ENCODE data around the gene FOXL1.

The FOXL1 gene

DNA sequence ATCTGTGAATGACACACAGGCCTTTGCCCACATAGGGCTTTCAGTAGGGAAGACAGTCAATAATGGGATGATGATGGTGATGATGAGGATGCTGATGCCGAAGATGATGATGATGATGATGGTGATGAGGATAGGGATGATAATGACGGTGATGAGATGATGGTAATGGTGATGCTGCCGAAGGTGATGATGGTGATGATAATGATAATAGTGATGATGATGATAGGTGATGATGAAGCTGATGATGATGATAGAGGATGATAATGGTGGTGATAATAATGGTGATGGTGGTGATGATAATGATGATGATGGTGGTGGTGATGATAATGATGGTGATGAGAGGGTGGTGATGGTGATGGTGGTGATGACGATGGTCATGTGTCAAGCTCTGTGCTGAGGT, 12.9 kb downstream of the FOXL1 start:
- Histone ChIP-seq H3K4me3 (ENCODE audit: insufficient read depth, low read depth, low read length, poor library complexity, severe bottlenecking) (no peak overlapping the region), H3K27ac (ENCODE audit: insufficient read depth, low read length, poor library complexity, severe bottlenecking) (no peak overlapping the region), H3K36me3 (ENCODE audit: control insufficient read depth, insufficient read depth, low read length) (no peaks in the 10 kb centered on the region), H3K9me3 (ENCODE audit: control insufficient read depth, low read length) (no peaks in the 10 kb centered on the region), H3K4me1 (ENCODE audit: control insufficient read depth, insufficient read depth, low read length, poor library complexity, severe bottlenecking) (no peaks in the 10 kb centered on the region), H3K27me3 (replicated peaks; ENCODE audit: control insufficient read depth, insufficient read depth, low read length, poor library complexity, severe bottlenecking) (no peaks in the 10 kb centered on the region)
- DNase-seq: no peak

DNA sequence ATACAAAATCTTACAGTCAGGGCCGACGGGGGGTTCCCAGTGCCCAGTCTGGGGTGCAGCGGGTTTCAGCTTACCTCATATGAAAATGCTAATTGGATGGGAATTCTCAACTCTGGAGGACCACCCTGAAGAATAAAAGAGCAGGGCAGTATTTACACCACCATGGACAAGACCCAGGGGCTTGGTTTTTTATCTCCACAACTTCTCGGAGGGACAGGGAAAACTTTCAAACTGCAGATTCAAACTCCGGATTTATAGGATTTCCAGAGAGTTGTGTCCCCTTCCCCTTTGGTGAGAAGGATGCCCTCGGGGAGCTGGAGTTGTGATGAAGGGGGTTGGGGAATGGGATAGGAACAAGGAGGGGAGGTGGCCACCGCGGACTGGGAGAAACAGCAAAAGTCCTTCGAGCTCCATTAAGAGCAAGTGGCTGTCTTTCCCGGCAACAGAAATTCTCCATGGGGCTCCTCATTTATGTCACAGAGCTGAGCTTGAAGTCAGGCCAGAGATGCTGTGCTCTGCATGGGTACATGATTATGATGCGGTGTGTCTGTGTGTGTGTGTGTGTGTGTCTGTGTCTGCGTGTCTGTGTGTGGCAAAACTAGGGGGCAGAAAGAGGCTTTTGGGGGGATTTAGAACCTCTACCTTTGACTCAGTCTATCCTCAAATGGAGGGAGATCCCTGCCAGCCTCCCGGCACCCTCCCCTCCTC, 15.7 kb downstream of the FOXL1 start:
- H3K4me3 ChIP-seq (ENCODE audit: insufficient read depth, low read depth, low read length, poor library complexity, severe bottlenecking): no peak overlapping the region
- H3K4me1 ChIP-seq (ENCODE audit: control insufficient read depth, insufficient read depth, low read length, poor library complexity, severe bottlenecking): no peaks in the 10 kb centered on the region
- no peak for DNase-seq
- no peaks in the 10 kb centered on the region for H3K36me3 ChIP-seq (ENCODE audit: control insufficient read depth, insufficient read depth, low read length)
- H3K27me3 ChIP-seq (replicated peaks; ENCODE audit: control insufficient read depth, insufficient read depth, low read length, poor library complexity, severe bottlenecking): no peaks in the 10 kb centered on the region
- no peaks in the 10 kb centered on the region for H3K9me3 ChIP-seq (ENCODE audit: control insufficient read depth, low read length)
- no peak overlapping the region for H3K27ac ChIP-seq (ENCODE audit: insufficient read depth, low read length, poor library complexity, severe bottlenecking)

DNA sequence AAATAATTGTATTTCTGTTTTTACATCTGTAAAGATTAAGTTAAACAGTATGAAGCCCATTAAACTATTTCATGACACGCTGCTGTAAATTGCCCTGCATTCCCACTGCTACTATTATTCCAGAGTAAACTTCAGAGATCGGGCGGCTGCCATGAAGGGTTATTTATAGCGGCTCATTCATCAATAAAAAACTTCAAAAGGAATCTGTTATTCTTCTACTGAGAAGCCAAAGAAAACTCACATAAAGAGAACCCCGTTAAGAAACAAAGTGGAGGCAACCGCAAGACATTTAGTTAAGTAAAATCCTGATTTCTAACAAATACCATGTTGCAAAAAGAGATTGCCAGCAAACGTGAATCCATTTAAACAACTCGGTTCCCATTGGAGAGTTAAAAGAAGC, 16.4 kb downstream of the FOXL1 start:
- H3K4me3 ChIP-seq (ENCODE audit: insufficient read depth, low read depth, low read length, poor library complexity, severe bottlenecking): no peak overlapping the region
- DNase-seq: no peak

DNA sequence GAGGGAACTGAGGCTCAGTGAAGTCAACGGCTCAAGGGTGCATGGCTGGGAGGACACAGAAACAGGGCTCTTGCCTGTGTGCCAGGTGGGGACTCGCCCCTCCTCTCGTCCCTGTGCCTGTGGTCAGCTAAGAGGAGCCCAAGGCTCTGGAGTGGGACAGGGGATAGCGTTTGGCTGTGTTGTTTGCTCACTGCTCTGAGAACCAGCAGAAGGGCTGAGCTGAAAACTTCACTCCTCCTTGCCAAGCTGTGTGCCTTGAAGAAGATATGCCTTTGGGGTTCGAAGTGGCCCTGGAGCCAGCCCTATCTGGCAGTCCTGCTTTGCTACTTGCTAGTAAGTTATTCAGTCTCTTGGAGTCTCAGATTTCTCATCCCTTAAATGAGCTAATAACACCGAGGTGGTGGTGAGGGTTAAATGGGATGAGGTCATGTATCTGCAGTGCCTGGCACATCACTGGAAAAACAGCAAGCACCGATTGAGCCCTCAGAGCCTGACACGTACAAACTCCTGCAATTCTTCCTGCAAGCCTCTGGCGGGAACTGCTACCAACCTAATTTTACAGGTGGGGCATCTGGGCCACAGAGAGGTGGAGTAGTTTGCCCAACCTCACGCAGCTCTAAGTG, 17.7 kb downstream of the FOXL1 start:
- Histone ChIP-seq H3K36me3 (ENCODE audit: control insufficient read depth, insufficient read depth, low read length) (no peaks in the 10 kb centered on the region), H3K4me3 (ENCODE audit: insufficient read depth, low read depth, low read length, poor library complexity, severe bottlenecking) (no peak overlapping the region), H3K27ac (ENCODE audit: insufficient read depth, low read length, poor library complexity, severe bottlenecking) (no peak overlapping the region), H3K27me3 (replicated peaks; ENCODE audit: control insufficient read depth, insufficient read depth, low read length, poor library complexity, severe bottlenecking) (no peaks in the 10 kb centered on the region), H3K9me3 (ENCODE audit: control insufficient read depth, low read length) (no peaks in the 10 kb centered on the region), H3K4me1 (ENCODE audit: control insufficient read depth, insufficient read depth, low read length, poor library complexity, severe bottlenecking) (no peaks in the 10 kb centered on the region)
- DNase-seq: no peak

More for the DNA sequence above, 16.4 kb downstream of the FOXL1 start:
- Histone ChIP-seq H3K4me1 (ENCODE audit: control insufficient read depth, insufficient read depth, low read length, poor library complexity, severe bottlenecking) (no peaks in the 10 kb centered on the region), H3K27me3 (replicated peaks; ENCODE audit: control insufficient read depth, insufficient read depth, low read length, poor library complexity, severe bottlenecking) (no peaks in the 10 kb centered on the region), H3K9me3 (ENCODE audit: control insufficient read depth, low read length) (no peaks in the 10 kb centered on the region), H3K27ac (ENCODE audit: insufficient read depth, low read length, poor library complexity, severe bottlenecking) (no peak overlapping the region), H3K36me3 (ENCODE audit: control insufficient read depth, insufficient read depth, low read length) (no peaks in the 10 kb centered on the region)

DNA sequence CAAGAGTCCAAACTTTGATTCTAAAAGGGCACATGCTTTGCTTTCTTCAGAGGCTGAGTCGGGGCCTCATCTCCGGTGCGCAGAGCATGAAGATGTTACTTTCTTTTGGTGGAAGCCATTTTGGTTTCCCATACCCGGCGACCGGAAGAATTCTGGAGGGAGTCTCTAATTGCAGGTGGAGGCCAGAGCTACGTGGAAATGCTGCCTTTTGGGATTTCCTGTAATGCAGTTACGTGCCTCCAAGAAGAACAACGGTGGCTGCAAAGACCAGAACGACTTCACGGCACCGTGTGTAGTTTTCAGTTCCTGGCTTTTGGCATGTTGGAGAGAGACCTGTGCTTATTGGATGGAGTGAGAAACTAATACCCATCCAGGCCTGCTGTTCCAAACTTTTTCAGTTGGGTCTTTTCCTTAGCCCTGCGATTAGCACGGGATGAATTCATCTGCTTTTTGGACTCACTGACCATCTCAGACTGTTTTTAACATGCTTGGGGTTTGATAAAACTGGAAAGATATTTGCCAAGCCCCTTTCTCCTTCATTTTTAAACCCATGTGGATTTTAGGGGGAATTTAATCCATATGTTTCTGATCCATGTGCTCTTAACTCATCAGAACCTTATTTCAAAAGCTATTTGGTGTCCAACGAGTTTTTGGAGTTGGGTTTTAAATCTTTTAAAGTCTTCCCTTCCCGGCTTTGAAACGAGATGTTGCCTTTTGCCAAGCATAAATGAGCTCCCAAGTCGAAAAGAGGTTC, 19.0 kb downstream of the FOXL1 start:
- H3K4me1 ChIP-seq (ENCODE audit: control insufficient read depth, insufficient read depth, low read length, poor library complexity, severe bottlenecking): no peaks in the 10 kb centered on the region
- no peak overlapping the region for H3K4me3 ChIP-seq (ENCODE audit: insufficient read depth, low read depth, low read length, poor library complexity, severe bottlenecking)
- H3K9me3 ChIP-seq (ENCODE audit: control insufficient read depth, low read length): no peaks in the 10 kb centered on the region
- H3K27ac ChIP-seq (ENCODE audit: insufficient read depth, low read length, poor library complexity, severe bottlenecking): no peak overlapping the region
- no peaks in the 10 kb centered on the region for H3K36me3 ChIP-seq (ENCODE audit: control insufficient read depth, insufficient read depth, low read length)
- DNase-seq: no peak
- H3K27me3 ChIP-seq (replicated peaks; ENCODE audit: control insufficient read depth, insufficient read depth, low read length, poor library complexity, severe bottlenecking): no peaks in the 10 kb centered on the region

DNA sequence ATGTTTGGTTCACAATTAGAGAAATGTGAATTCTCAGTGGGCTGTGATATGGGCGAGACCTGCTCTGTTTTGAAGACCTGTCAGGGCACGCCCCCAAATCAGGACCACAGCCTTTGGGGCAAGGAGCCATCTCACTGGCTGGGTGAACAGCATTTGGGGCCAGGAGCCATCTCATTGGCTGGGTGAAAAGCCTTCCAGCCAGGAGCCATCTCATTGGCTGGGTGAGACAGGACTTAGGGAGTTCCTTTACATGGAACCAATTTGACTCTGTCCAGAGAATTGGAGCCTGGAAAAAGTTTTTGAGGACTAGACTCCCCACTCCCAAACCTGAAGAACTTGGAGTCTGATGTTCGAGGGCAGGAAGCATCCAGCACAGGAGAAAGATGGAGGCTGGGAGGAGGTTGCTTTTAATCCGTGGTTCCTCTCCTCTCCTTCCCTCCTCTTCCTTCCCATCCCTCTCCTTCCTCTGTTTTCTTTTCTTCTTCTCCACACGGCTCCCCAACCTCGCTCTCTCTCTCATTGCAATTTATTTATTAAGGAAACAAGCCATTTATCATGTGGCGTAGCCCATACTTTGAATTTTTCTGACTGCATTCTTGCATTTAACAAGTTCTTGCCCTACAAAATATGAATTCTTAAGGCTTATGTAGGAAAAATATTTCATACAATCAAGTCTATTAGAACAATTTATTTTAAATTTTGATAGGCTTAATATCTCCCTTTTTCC, 19.7 kb downstream of the FOXL1 start:
- H3K9me3 ChIP-seq (ENCODE audit: control insufficient read depth, low read length): no peaks in the 10 kb centered on the region
- H3K27ac ChIP-seq (ENCODE audit: insufficient read depth, low read length, poor library complexity, severe bottlenecking): no peak overlapping the region
- H3K27me3 ChIP-seq (replicated peaks; ENCODE audit: control insufficient read depth, insufficient read depth, low read length, poor library complexity, severe bottlenecking): no peaks in the 10 kb centered on the region
- H3K36me3 ChIP-seq (ENCODE audit: control insufficient read depth, insufficient read depth, low read length): no peaks in the 10 kb centered on the region
- DNase-seq: no peak
- no peaks in the 10 kb centered on the region for H3K4me1 ChIP-seq (ENCODE audit: control insufficient read depth, insufficient read depth, low read length, poor library complexity, severe bottlenecking)
- H3K4me3 ChIP-seq (ENCODE audit: insufficient read depth, low read depth, low read length, poor library complexity, severe bottlenecking): no peak overlapping the region

DNA sequence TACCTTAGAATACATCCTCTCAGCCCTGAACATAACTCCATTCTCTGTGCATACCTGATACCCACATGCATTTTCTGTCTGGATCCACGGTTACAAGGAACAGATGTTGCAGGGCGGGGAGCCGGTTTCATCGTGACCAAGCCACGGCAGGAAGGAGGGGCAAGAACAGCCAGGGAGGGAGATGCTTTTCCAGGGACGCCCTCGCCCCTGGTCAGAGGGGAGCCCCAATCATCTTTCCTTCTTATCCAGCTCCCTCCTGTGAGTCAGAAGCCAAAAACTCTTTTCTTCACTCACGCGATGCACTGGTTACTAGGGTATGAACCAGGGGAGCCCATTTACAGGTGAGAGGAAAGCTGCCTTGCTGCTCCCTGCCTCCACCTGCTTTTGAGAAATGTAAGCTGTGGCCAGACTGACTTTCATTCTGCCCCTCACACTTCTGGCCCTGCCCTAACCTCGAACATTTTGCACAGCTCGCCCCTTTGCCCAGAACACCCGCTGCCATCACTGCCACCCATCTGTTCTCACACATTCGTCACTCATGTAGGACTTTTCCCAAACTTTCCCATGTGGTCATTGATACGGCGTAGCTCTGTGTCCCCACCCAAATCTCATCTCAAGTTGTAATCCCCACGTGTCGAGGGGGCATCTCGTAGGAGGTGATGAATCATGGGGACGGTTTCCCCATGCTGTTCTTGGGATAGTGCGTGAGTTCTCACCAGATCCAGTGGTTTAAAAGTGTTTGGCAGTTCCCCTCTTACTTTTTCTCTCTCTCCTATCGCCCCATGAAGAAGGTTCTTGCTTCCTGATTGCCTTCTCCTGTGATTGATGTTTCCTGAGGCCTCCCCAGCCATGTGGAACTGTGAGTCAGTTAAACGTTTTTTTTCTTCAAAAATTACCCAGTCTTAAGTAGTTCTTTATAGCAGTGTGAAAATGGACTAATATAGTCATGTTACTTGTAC, 20.5 kb downstream of the FOXL1 start:
- DNase-seq: no peak
- H3K4me3 ChIP-seq (ENCODE audit: insufficient read depth, low read depth, low read length, poor library complexity, severe bottlenecking): no peak overlapping the region
- no peaks in the 10 kb centered on the region for H3K9me3 ChIP-seq (ENCODE audit: control insufficient read depth, low read length)
- no peaks in the 10 kb centered on the region for H3K36me3 ChIP-seq (ENCODE audit: control insufficient read depth, insufficient read depth, low read length)
- no peaks in the 10 kb centered on the region for H3K4me1 ChIP-seq (ENCODE audit: control insufficient read depth, insufficient read depth, low read length, poor library complexity, severe bottlenecking)
- no peaks in the 10 kb centered on the region for H3K27me3 ChIP-seq (replicated peaks; ENCODE audit: control insufficient read depth, insufficient read depth, low read length, poor library complexity, severe bottlenecking)
- no peak overlapping the region for H3K27ac ChIP-seq (ENCODE audit: insufficient read depth, low read length, poor library complexity, severe bottlenecking)

DNA sequence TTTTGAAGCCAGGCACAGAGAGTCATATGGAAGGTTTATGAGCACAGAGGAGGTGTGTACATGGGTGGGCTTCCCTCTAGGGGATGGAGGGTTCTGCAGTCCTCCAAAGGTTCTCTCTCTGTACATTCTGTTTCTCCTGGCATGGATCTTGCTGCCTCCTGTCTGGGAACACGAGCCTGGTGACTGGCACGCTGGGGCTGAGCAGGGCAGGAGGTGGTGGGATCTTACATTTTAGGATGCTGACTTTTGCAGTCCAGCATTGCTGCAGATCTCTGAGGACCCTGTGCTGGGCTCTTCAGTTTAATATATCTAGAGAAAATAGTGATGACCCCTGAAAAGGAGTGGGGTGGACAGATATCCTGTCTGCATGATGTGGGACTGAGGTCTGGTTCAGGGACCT, 23.0 kb downstream of the FOXL1 start:
- peaks cover 4% of the 10 kb centered on the region for H3K4me1 ChIP-seq (ENCODE audit: control insufficient read depth, insufficient read depth, low read length, poor library complexity, severe bottlenecking)
- H3K27ac ChIP-seq (ENCODE audit: insufficient read depth, low read length, poor library complexity, severe bottlenecking): no peak overlapping the region
- DNase-seq: no peak
- H3K4me3 ChIP-seq (ENCODE audit: insufficient read depth, low read depth, low read length, poor library complexity, severe bottlenecking): no peak overlapping the region
- H3K36me3 ChIP-seq (ENCODE audit: control insufficient read depth, insufficient read depth, low read length): no peaks in the 10 kb centered on the region
- no peaks in the 10 kb centered on the region for H3K9me3 ChIP-seq (ENCODE audit: control insufficient read depth, low read length)
- H3K27me3 ChIP-seq (replicated peaks; ENCODE audit: control insufficient read depth, insufficient read depth, low read length, poor library complexity, severe bottlenecking): no peaks in the 10 kb centered on the region

DNA sequence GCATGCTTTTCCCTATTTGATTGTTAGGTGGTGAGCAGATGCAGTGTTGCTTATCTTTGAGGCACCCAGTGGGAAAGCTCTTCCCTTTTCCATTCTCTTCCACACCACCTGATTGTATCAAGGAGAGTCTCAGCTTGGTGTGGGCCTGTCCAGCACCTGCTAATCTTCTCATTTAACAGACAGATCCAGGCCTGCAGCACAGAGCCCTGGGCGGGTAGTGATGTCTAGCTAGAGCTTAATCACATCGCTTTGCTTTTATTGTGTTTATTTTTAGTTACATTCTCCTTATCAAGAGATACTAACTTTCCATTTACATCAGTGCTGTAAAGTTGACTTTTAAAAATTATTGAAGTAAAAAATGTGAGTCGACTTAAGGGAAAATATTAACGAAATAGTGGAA, 24.2 kb downstream of the FOXL1 start:
- H3K27me3 ChIP-seq (replicated peaks; ENCODE audit: control insufficient read depth, insufficient read depth, low read length, poor library complexity, severe bottlenecking): no peaks in the 10 kb centered on the region
- no peak overlapping the region for H3K4me3 ChIP-seq (ENCODE audit: insufficient read depth, low read depth, low read length, poor library complexity, severe bottlenecking)
- no peak for DNase-seq
- peaks cover 4% of the 10 kb centered on the region for H3K4me1 ChIP-seq (ENCODE audit: control insufficient read depth, insufficient read depth, low read length, poor library complexity, severe bottlenecking)
- no peaks in the 10 kb centered on the region for H3K9me3 ChIP-seq (ENCODE audit: control insufficient read depth, low read length)
- no peaks in the 10 kb centered on the region for H3K36me3 ChIP-seq (ENCODE audit: control insufficient read depth, insufficient read depth, low read length)
- no peak overlapping the region for H3K27ac ChIP-seq (ENCODE audit: insufficient read depth, low read length, poor library complexity, severe bottlenecking)

Data from effector memory CD4-positive, alpha-beta T cell (primary cell).